GM18873 (cell line): ENCODE data around the gene DYSF.

Experiments used
- ATAC-seq: cut with Tn5 transposase; IDR thresholded peaks from one replicate; pipeline ENCODE4 v1.9.1; 2021; ENCODE audit warnings: mild to moderate bottlenecking, moderate library complexity, moderate number of reproducible peaks; ENCODE audit not compliant: unreplicated experiment, low FRiP score

Gene DYSF

DNA sequence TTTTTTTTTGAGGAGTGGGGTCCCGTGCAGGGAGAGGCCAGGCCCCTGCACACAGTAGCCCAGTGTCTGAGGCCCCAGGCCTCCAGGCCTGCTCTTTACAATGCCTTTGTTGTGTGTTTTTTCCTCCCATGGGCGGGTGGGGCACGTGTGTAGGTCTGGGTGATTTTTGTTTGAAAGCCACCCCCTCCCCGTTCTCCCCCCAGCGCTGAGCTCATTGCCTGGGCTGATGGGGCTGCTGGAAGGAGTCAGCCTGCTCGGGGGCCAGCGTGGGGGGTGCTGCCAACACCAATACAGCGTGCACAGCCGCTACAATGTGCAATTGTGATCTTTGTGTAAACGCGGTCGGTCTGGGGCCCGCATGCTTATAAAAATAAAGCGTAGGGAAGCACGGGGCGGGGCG is 142.7 kb downstream of the DYSF start:
- ATAC-seq = no peak

DNA sequence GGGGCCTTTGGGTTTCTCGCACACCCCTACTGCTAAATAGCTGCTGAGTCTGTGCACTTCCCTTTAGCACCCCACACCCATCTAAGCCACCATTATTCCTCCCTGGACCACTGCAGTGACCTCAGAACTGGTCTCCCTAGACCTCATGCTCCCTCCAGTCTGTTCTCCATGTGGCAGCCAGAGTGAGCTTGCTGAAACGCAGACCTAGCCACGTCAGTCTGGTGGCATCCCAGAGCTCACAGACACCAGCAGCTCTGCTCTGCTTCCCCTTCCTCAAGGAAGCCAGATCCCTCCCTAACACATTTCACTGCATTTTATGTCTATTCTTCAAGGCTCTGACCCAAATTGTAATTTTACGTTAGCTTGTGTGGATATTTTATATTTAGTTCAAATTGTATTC is 144.4 kb downstream of the DYSF start:
- ATAC-seq = no peak

DNA sequence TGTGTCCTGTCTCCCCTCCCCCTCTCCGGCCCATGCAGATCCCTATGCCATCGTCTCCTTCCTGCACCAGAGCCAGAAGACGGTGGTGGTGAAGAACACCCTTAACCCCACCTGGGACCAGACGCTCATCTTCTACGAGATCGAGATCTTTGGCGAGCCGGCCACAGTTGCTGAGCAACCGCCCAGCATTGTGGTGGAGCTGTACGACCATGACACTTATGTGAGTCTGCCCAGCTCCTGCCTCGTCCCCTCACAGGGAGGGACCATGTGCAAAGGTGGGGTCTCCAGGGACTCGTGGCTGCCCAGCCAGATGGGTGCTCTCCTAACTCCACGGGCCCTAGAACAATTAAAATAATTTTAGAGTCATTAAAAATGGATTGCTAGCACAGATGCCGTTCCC is 145.2 kb downstream of the DYSF start:
- ATAC-seq = no peak

DNA sequence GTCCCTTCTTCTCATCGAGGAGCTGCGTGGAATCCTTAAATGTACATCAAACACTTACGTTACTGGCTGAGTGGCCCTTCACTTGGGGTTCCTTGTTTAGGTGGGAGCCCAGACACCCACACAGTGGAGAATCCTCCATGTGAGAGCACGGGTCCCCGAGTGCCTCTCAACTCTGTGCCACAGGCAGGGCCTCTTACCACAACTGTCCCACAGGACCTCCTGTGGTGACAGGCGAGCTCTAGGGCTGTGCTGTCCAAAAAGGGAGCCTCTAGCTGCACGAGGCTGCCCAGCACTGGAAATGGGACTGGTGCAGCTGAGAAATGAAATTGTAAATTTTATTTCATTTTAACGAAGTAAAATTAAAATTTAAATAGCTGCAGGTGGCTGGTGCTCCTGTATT is 145.7 kb downstream of the DYSF start:
- ATAC-seq = no peak

DNA sequence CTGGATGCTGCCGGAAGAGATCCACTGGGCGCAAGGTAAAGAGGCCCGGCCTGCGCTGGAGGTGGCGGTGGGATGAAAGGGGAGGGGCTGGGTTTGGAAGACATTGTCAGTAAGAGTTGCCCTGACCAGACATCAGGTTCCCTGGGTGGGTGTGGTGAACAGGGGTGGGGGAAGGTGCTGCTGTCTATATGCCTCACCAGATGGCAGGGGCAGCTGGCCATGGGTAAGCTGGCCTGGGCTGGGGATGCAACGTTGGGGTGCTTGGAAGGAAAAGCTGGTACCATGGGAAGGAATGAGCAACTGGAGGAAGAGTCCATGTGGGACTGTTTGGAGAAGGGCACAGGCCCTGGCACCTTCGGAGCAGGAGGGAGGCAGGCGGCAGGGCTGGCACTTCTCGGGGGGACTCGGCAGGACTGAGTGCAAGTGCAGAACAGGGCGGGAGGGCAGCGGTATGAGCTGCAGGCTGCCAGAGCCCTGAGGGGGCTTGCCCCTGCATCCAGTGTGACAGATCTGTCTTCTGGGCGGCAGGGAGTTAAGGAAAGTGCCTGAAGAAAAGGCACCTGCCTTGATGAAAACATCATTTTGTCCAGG is 146.4 kb downstream of the DYSF start:
- ATAC-seq = no peak

DNA sequence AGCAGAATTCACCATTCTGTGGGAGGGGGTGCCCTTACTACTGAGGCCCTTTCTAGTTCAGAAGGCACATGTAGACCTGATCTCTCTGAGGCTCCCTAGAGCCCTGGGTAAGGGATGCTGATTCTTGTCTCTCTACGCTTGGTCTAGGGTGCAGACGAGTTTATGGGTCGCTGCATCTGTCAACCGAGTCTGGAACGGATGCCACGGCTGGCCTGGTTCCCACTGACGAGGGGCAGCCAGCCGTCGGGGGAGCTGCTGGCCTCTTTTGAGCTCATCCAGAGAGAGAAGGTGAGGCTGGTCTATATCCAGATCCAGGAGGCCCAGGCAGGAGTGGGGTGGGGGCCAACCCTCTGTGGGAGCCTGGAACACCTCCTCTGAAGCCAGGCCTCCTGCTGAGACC is 147.2 kb downstream of the DYSF start:
- ATAC-seq = no peak

DNA sequence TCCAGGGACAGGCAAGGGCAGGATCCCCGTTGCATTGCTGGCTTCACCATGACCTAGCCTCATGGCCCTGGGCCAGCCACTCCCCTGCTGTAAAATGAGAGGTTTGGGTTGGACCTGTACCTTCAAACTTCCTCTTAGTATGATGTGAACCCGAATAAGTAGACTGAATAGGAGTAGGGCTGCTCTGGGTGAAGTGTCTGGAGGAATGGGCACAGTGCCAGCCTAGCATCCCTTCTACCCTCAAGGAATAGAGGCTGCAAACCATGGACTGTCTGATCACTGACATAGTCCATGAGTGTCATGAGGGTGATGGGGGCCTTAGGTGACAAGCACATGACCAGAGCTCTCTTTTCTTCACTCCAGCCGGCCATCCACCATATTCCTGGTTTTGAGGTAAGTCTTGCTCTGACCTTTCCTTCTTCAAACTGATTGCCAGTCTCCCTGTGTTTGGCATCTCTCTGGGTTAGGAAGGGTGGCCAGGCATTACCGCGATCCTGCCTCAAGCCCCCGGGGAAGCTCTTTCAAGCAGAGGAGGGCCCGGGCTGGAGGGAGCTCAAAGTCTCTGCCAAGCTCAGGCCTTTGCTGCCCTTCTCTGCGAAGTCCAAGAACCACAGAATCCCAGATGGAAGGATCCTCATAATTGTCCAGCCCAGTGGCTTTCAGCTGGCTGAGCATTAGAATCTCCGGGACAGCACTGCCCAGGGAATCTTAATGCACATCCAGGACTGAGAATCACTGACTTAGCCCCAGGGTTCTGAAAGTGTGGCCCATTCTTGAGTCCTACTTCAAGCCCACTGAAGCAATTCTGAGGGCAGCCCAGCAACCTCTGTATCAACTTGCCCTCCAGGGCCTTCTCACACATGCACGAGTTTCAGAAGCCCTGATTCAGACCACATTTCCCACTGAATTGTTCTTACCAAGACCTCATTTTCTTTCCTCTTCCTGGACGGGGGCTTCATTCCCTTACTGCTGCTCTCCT is 148.1 kb downstream of the DYSF start:
- ATAC-seq = no peak

DNA sequence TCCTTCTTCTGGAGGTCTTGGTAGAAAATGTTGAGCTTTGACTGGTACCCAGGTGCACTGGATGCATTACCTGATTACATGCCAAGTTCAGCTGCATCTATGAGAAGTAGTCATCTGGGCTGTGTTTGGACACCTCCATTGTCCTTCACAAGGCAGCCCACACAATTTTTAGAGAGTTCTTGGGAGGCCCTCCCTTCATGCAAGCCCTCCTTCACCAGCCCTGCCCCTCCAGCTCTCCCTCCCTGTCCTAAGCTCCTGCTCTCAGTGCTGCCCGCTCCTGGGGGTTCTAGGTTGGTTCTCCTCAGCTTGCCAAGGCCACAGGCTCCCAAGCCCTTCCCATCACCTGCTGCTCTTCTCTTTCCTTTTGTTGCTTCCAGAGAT is 148.7 kb downstream of the DYSF start:
- ATAC-seq = no peak

DNA sequence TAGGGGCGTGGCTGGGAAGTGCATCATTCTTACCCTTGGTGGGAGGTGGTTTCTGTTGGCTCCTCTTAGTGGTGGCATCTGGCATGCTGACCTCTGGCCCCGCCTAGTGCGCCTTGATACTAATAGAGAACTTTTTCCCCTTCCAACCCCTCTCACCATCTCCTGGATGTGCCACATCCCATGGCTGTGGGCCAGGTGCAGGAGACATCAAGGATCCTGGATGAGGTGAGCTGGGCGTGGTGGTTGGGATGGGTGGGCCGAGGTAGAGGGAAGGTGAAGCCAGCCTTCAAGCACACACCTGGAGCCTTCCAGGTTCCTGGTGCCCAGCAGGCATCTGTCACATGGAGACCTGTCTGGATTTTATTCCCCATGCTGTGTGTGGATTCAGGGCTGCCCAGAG is 149.2 kb downstream of the DYSF start:
- ATAC-seq = no peak

DNA sequence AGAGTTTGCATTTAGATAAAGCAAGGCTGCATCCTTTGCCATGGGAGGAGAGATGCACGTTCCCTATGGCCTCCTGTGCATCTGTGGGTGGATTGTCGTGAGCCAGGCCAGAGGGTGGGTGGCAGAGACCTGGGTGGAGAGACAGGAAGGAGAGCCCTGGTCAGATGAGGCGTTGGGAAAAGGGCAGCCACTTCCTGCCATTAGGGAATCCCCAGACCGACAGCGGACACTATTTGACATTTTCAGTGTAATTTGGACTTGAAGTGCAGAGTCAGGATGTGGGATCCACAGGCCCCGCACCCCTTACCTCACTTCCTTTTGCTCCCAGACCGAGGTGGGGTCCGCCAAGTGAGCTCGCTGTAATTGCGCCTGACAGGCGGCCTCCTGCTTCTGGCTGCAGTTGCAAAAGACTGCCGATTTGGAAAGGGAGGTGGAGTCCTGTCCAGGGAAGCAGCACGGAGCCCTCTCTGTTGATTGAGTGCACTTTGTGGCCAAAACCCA is 150.0 kb downstream of the DYSF start:
- ATAC-seq = no peak

DNA sequence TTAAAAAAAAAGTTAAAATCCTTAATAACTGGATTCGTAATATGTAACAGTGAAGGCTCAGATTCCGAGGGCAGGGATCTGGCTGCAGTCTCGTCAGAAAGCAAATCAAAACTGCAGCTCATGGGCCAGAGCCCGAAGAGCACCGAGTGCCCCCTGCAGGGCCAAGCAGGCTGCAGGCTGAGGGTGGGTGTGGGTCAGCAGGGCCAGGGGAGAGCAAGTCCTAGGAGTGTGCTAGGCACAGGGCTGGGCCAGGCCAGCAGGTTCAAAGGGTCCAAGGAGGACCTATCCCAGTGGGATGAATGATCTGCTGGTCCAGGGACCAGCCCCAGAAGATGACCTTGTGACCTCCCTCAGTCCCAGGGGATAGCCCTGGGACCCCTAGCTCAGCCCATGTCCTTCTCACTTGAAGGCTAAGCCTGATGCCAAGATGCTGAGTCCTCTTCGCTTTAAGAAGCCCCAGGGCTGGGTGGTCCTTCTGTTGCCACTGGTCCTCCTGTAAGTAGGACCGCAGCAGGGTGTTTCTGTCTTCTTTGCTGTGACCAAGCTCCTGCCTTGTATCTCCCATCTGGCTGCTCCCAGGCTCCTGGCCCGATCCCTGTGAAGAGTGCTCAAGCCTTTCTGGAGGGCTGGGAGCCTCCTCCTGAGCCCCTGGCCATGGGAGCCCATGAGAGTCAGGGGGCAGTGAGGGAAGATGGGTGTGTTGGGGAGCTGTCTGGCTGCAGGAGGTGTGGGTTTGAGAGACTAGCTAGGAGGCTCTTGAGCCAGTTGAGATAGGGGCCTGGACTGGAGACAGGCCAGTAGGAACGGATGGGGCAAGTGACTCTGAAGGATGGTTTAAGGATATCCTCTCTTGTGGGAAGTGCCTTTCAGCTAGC is 150.7 kb downstream of the DYSF start:
- ATAC-seq = no peak

DNA sequence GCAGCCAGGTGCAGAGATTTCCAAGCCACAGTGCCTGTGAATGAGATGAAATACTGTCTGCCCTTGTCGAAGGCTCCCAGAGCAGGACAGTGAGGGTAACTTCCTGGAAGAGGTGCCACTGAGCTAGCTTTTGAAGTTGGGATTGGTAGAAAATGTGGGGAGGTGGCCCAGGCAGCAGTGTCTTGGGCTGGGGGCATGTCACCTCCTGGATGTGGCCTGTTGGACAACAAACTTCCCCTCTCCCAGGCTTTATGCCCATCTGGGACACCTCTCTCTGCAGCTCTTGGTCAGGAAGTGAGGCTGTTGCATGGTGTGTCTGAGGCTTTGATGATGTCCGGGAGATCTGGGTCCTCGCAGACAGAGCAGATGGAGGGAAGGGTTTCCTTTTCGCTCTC is 151.4 kb downstream of the DYSF start:
- ATAC-seq = no peak

DNA sequence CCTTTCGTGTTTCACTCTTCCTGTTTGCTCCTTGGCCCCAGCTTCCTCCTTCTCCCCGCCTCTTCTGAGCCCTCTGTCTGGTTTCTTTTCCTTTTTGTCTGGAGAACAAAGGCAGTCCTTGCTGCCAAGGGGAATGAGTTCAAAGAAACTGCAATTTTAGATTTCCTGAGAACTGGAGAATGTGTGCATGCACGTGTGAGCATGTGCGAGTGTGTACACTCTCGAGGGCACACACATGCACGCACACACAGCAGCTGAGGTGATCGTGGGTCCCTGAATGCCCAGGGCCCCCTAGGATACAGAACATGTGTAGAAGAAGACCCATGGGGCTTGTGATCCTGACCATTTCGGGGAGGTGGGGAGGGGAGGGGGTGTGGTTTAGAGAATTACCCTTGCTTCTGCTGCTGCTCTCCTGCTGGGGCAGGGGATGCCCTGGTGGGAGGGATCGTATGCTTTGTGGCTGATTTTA is 151.8 kb downstream of the DYSF start:
- no peak for ATAC-seq

DNA sequence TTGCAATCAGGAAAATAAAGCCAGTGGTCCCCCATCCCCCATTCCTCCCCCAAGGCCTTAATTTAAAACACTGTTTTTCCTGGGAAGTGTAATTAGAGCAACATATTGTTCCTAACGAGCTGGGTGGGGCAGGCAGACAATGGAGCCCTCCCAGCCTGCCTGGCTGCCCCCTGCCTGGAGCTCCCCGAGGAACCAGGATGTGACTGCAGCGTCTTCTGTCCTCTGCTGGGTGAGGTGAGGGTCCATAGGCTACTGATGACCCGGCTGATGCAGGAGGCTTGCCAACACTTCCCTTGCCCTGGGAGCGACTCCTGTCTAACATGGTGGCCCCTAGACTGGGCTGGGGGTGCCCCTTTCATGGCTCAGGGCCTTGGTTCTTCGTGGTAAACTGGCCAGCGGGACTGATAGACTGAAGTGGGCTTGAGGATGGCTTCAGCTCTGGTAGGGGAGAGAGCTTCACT is 152.4 kb downstream of the DYSF start:
- no peak for ATAC-seq

DNA sequence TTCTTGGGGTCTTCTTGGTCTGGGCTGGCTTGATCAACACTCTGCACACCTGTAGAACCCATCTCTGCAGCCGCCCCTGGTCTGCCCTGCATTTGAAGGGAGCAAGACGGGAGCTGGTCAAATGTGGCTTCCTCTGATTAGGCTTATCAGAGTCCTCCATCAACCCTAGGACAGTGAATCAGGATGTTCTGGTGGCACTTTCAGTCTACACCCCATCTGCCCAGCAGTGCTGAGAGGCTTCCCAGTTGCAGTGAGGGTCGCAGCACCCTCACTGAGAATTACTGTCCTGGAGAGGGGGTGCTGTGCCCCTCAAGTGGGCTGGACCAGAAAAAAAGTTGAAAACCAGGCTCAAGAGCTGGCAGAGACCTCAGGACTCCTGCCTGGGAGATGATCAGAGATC is 152.9 kb downstream of the DYSF start:
- no peak for ATAC-seq

DNA sequence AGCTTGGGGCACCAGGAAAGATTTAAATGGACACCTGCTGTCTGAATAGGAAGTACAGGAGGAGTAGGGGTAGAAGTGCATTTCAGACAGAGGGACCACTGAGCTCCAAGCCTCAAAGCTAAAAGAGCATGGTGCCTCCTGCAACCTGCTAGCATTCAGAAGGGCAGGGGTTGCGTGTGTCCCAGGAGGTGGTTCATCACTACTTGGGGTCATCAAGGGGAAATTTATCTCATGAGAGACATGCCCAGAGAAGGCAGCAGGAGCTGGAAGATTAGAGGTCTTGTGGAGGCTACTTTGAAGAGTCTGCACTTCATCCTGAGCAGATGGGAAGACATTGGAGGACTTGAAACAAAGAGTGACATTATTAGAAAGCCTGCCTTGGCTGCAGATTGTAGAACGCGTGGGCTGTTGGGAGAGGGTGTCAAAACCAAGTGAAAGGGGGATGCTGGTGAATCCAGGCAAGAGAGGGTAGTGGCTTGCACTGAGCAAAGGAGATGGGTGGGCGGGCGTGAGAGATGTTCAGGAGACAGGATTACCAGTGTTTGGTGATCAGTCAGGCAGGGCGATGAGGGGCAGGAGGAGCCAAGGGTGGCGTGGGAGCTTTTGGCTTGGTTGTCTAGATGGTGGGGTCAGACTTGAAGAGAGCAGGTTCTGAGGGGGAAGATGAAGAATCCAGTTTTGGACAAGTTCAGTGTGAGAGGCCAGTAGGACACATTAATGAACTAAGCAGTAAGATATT is 154.0 kb downstream of the DYSF start:
- no peak for ATAC-seq

DNA sequence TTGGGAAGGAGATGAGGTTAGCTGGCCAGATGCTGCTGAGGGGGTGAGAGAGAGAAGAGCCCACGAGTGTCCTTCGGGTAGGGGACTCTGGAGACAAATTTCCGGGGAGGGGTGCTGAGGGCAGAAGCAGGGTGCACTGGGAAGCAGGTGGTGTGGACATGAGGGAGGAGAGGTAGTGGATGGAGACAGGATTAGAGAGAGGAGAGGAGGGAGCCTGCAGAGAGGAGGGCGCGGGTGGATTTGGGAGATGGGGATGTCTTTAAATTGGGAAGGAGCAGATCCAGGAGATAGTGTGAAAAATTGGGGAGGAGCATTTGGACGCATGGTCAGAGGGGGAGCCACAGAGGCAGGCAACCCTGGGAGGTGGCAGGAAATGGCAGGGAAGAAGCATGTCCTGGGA is 154.7 kb downstream of the DYSF start:
- ATAC-seq = no peak

DNA sequence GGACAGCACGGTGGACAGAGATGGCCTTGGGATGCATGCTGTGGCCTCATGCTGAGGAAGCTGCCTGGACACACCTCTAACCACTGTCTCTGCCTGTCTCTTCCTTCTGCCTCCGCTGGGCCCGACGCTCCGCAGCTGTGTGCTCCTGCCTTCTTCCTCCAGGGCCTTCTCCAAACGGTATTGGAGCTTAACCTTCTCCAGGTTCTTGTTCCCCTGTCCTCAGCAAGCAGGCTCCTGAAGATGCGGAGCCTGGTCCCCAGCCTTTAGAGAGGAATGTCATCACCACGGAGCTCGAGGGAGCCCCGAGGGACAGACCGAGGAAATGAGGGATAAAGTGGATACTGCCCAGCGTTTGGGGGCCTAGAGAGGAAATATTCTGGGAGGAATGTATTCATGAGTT is 155.1 kb downstream of the DYSF start:
- ATAC-seq = no peak

DNA sequence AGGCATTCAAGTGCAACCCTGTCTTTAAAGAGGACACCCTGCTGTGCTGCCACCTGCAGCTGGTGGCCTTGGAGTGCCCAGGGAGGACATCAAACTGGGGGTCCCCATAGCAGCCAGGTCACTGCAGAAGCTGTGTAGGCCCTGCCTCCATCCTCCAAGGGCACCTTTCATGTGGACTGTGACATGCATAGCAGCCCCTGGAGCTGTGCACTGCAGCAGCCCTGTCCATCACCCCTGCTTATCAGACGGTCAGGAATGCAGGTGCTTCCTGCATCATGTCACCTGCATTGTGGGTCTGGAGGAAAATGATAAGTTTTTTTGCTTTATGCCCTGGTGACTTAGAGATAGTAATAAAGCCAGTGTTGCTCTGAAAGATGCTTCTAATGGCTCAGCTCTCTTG is 155.7 kb downstream of the DYSF start:
- no peak for ATAC-seq

DNA sequence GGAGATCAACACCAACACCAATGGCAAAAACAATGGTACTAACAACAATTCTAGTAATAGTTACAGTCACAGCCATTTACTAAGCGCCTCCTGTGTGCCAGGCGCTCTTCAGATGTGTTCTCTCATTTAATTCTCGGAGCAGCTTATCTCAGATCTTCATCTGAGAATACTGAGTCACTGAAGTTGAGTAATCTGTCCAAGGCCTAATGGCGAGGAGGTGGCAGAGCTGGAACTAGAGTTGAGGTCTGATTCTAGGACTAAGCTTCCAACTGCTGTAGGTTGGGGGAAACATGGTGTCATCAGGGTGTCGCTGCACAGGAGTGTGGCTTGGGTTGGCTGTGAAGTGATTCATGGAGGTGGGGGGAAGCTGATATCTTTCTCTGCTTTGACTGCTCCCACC is 156.1 kb downstream of the DYSF start:
- no peak for ATAC-seq
